DOHH2 (cell line): ENCODE results near the gene ABHD12.

Source experiments
- H3F3A ChIP-seq: fragments of 200-600 bp; sonication (generic), shearing (Covaris generic); 2 replicates; pipeline ENCODE4 v1.6.0; 2016; ENCODE audit warnings: antibody characterized with exemption, mild to moderate bottlenecking; ENCODE audit not compliant: control insufficient read depth, insufficient read depth
- H3K27ac ChIP-seq: fragments of 200-600 bp; sonication (generic); 2 replicates; pipeline ENCODE4 v1.5.1; 2014; ENCODE audit warnings: low read depth, mild to moderate bottlenecking, low read length, moderate library complexity
- H3K27me3 ChIP-seq: fragments of 200-600 bp; sonication (generic); 2 replicates; pipeline ENCODE4 v1.6.1; 2014; ENCODE audit warnings: mild to moderate bottlenecking, low read length, mixed read lengths; ENCODE audit not compliant: control insufficient read depth
- H3K36me3 ChIP-seq: fragments of 200-600 bp; sonication (generic); 2 replicates; pipeline ENCODE4 v1.6.1; 2014; ENCODE audit warnings: mild to moderate bottlenecking, low read length, moderate library complexity, mixed read lengths; ENCODE audit not compliant: control insufficient read depth
- H3K4me1 ChIP-seq: fragments of 200-600 bp; sonication (generic); 2 replicates; pipeline ENCODE4 v1.6.1; 2014; ENCODE audit warnings: mild to moderate bottlenecking, low read length, mixed read lengths; ENCODE audit not compliant: control insufficient read depth
- H3K4me2 ChIP-seq: fragments of 200-600 bp; sonication (generic); 2 replicates; pipeline ENCODE4 v1.6.0; 2014; ENCODE audit warnings: mild to moderate bottlenecking, low read length, moderate library complexity
- H3K4me3 ChIP-seq: fragments of 200-600 bp; sonication (generic); 2 replicates; pipeline ENCODE4 v1.5.1; 2014; ENCODE audit warnings: mild to moderate bottlenecking, low read length, mixed read lengths
- H3K79me2 ChIP-seq: fragments of 200-600 bp; sonication (generic); 2 replicates; pipeline ENCODE4 v1.6.1; 2014; ENCODE audit warnings: mild to moderate bottlenecking, low read length, mixed read lengths; ENCODE audit not compliant: control insufficient read depth
- H3K9me2 ChIP-seq: fragments of 200-600 bp; sonication (generic); replicated peaks from 2 replicates; pipeline ENCODE4 v1.6.1; 2014; ENCODE audit warnings: mild to moderate bottlenecking, low read length, mixed read lengths; ENCODE audit not compliant: control insufficient read depth
- H3K9me3 ChIP-seq: fragments of 200-600 bp; sonication (generic); 2 replicates; pipeline ENCODE4 v1.6.1; 2014; ENCODE audit warnings: antibody characterized with exemption, low read length, mixed read lengths; ENCODE audit not compliant: control insufficient read depth, insufficient read depth
- H4K20me1 ChIP-seq: fragments of 200-600 bp; sonication (generic); 2 replicates; pipeline ENCODE4 v1.6.0; 2014; ENCODE audit warnings: low read depth, mild to moderate bottlenecking, antibody characterized with exemption, low read length, moderate library complexity; ENCODE audit not compliant: control insufficient read depth, insufficient read depth
- CTCF ChIP-seq: fragments of 200-600 bp; sonication (generic); IDR thresholded peaks from one replicate; pipeline ENCODE4 v1.5.1; 2014; ENCODE audit warnings: antibody characterized with exemption, mild to moderate bottlenecking, low read depth, low read length; ENCODE audit not compliant: poor library complexity, severe bottlenecking
- EZH2phosphoT487 ChIP-seq: fragments of 200-600 bp; sonication (generic); IDR thresholded peaks from 2 replicates; pipeline ENCODE4 v1.6.1; 2017; ENCODE audit warnings: borderline replicate concordance, mild to moderate bottlenecking, antibody characterized with exemption, low read length, moderate library complexity, mixed read lengths

The ABHD12 gene

DNA sequence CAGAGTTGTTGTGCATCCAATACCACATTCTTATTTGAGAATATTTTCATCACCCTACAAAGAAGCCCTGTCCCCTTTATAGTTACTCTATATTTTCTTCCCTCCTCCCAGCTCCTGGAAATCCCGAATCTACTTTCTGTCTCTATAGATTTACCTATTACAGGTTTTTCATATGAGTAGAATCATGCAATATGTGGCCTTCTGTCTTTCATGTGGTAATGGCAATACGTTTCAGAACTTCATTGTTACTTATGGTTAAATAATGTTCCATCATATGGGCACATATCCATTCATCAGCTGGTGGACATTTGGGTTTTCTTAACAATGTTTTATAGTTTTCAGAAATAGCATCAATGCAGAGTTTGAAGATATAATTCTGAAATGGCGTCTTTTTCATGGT lies 33.9 kb upstream of the ABHD12 start:
- TF ChIP-seq EZH2phosphoT487 (no peak), CTCF (no peak)
- Histone ChIP-seq H3K4me2 (no peak overlapping the region), H3K4me1 (no peaks in the 10 kb centered on the region), H3K79me2 (0 out of 2 replicates have a peak, but pooled peaks cover 3% of the 10 kb centered on the region), H3F3A (peaks cover 7% of the 10 kb centered on the region; the same call in 1 of the 2 replicates), H3K9me2 (no peaks in the 10 kb centered on the region), H3K27me3 (no peaks in the 10 kb centered on the region), H3K27ac (no peak overlapping the region), H3K9me3 (no peaks in the 10 kb centered on the region), H3K4me3 (no peak overlapping the region), H3K36me3 (peaks cover 77% of the 10 kb centered on the region), H4K20me1 (no peaks in the 10 kb centered on the region)

GRCh38 chr20:25422032-25422431 lies 31.4 kb upstream of the ABHD12 start:
- peaks cover 82% of the 10 kb centered on the region for H3K36me3 ChIP-seq

GRCh38 chr20:25421102-25421501 lies 30.5 kb upstream of the ABHD12 start:
- H3K79me2 ChIP-seq: peaks cover 15% of the 10 kb centered on the region
- H4K20me1 ChIP-seq: peaks cover 5% of the 10 kb centered on the region; the same call in 1 of the 2 replicates
- H3K9me2 ChIP-seq: no peaks in the 10 kb centered on the region
- no peaks in the 10 kb centered on the region for H3K4me1 ChIP-seq
- TF ChIP-seq EZH2phosphoT487 (no peak), CTCF (no peak)
- no peak overlapping the region for H3K4me2 ChIP-seq
- no peak overlapping the region for H3K4me3 ChIP-seq
- no peak overlapping the region for H3K27ac ChIP-seq
- H3F3A ChIP-seq: peaks cover 7% of the 10 kb centered on the region; the same call in 1 of the 2 replicates
- H3K27me3 ChIP-seq: no peaks in the 10 kb centered on the region
- H3K9me3 ChIP-seq: no peaks in the 10 kb centered on the region
- peaks cover 82% of the 10 kb centered on the region for H3K36me3 ChIP-seq

More at GRCh38 chr20:25422032-25422431, 31.4 kb upstream of the ABHD12 start:
- Histone ChIP-seq H3K9me3 (no peaks in the 10 kb centered on the region), H3K27me3 (no peaks in the 10 kb centered on the region), H4K20me1 (peaks cover 5% of the 10 kb centered on the region; the same call in 1 of the 2 replicates), H3K27ac (no peak overlapping the region), H3K9me2 (no peaks in the 10 kb centered on the region), H3K4me2 (no peak overlapping the region), H3K4me1 (no peaks in the 10 kb centered on the region), H3K79me2 (peaks cover 7% of the 10 kb centered on the region; the same call in 1 of the 2 replicates), H3F3A (peaks cover 7% of the 10 kb centered on the region; the same call in 1 of the 2 replicates), H3K4me3 (no peak overlapping the region)
- TF ChIP-seq CTCF (no peak), EZH2phosphoT487 (no peak)
